Mesendoderm (in vitro differentiated cells): ENCODE data around the gene TUBB6.

Experiments used
- DNase-seq: peaks from one replicate; pipeline ENCODE4 v3.0.0; 2013
- H2AK5ac ChIP-seq: 2 replicates; pipeline ENCODE4 v1.6.1; 2013; ENCODE audit warnings: low read length, inconsistent platforms
- H2BK120ac ChIP-seq: 2 replicates; pipeline ENCODE4 v1.6.1; 2013; ENCODE audit warnings: low read depth, mild to moderate bottlenecking, low read length, moderate library complexity, mixed read lengths
- H2BK15ac ChIP-seq: replicated peaks from 2 replicates; pipeline ENCODE4 v1.6.1; 2013; ENCODE audit warnings: low read depth, mild to moderate bottlenecking, moderate library complexity
- H2BK5ac ChIP-seq: 2 replicates; pipeline ENCODE4 v1.6.1; 2013; ENCODE audit warnings: low read length, inconsistent platforms
- H3K18ac ChIP-seq: 2 replicates; pipeline ENCODE4 v1.6.1; 2013; ENCODE audit warnings: mild to moderate bottlenecking, low read length, mixed read lengths
- H3K23ac ChIP-seq: one replicate; pipeline ENCODE4 v1.6.1; 2013; ENCODE audit warnings: low read length
- H3K27ac ChIP-seq: 2 replicates; pipeline ENCODE4 v1.5.1; 2013; ENCODE audit warnings: low read depth, mild to moderate bottlenecking, inconsistent platforms, low read length, moderate library complexity
- H3K27me3 ChIP-seq: 2 replicates; pipeline ENCODE4 v1.6.1; 2013; ENCODE audit warnings: low read length, control low read depth, mild to moderate bottlenecking, inconsistent platforms; ENCODE audit not compliant: insufficient read depth, poor library complexity
- H3K36me3 ChIP-seq: 2 replicates; pipeline ENCODE4 v1.6.1; 2013; ENCODE audit warnings: low read length, inconsistent platforms; ENCODE audit not compliant: control insufficient read depth, insufficient read depth
- H3K4ac ChIP-seq: one replicate; pipeline ENCODE4 v1.6.1; 2013; ENCODE audit warnings: low read depth, mild to moderate bottlenecking, low read length, moderate library complexity
- H3K4me1 ChIP-seq: 2 replicates; pipeline ENCODE4 v1.6.1; 2013; ENCODE audit warnings: low read depth, low read length, inconsistent platforms; ENCODE audit not compliant: control insufficient read depth
- H3K4me2 ChIP-seq: 2 replicates; pipeline ENCODE4 v1.6.1; 2013; ENCODE audit warnings: low read length
- H3K4me3 ChIP-seq: 2 replicates; pipeline ENCODE4 v1.5.1; 2013; ENCODE audit warnings: mild to moderate bottlenecking, low read length
- H3K56ac ChIP-seq: one replicate; pipeline ENCODE4 v1.6.1; 2013; ENCODE audit warnings: low read length
- H3K79me1 ChIP-seq: 2 replicates; pipeline ENCODE4 v1.6.1; 2013; ENCODE audit warnings: low read length, inconsistent platforms
- H3K79me2 ChIP-seq: 2 replicates; pipeline ENCODE4 v1.6.1; 2013; ENCODE audit warnings: mild to moderate bottlenecking, low read length; ENCODE audit not compliant: control insufficient read depth, insufficient read depth
- H3K9ac ChIP-seq: 2 replicates; pipeline ENCODE4 v1.6.1; 2013; ENCODE audit warnings: low read length, inconsistent platforms
- H4K5ac ChIP-seq: one replicate; pipeline ENCODE4 v1.6.1; 2013; ENCODE audit warnings: low read length
- H4K8ac ChIP-seq: one replicate; pipeline ENCODE4 v1.6.1; 2013; ENCODE audit warnings: low read depth, mild to moderate bottlenecking, control low read depth, low read length, moderate library complexity
- WGBS: extraction: QIAGEN DNeasy Blood & Tissue Kit; methylation state at CpG from one replicate; pipeline ENCODE4 v1.1.7; 2013; ENCODE audit warnings: low lambda C conversion rate, missing lambda C conversion rate; ENCODE audit not compliant: insufficient coverage; ENCODE audit errors: extremely low coverage; 5-methylcytosine and 5-hydroxymethylcytosine counted together

The TUBB6 gene

DNA sequence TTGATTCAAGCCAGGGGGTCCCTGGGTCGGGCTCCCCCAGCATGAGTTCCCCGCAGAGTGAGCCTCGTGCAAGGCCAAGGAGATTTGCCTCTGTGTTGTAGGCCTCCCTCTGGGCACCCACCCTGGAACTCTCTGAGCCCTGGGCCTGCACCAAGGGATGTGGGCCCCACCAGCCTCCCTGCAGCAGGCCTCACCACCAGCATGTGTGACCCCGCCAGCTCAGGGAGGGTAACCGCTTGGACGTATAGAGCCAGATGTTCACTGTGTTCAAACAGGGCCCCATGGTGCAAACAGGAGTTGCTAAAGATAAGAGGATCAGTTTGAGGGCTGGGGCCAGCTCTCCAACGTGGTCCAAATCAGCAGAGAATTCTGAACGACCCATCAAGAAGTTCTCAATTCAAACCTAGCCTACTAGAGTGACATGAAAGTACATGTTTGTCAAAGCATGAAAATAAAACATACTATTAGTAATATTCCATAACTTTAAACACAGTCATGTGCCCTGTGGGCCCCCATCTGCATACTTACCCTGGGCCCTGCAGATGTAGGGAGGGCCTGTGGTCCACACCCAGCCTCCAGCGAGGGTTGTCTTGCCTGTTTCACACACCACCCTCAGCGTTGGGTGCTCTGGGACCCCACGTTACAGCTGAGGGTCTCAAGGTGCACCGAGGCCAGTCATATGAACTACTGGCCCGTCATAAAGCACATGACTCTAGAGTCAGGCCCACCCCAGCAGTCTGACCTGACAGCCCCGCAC, 5.5 kb upstream of the TUBB6 start:
- Histone ChIP-seq H2BK5ac (no peak overlapping the region), H3K4me2 (no peak overlapping the region), H2BK120ac (no peak overlapping the region), H3K27me3 (no peaks in the 10 kb centered on the region), H2BK15ac (no peak overlapping the region), H3K18ac (no peak overlapping the region), H3K4ac (no peak overlapping the region), H3K4me3 (no peak overlapping the region), H3K56ac (no peak overlapping the region), H3K23ac (no peak overlapping the region), H2AK5ac (no peak overlapping the region), H4K8ac (no peak overlapping the region), H3K79me1 (no peaks in the 10 kb centered on the region), H3K79me2 (no peaks in the 10 kb centered on the region), H3K36me3 (no peaks in the 10 kb centered on the region), H4K5ac (no peak overlapping the region), H3K4me1 (peaks cover 5% of the 10 kb centered on the region), H3K9ac (no peak overlapping the region), H3K27ac (no peak overlapping the region)
- no peak for DNase-seq
- no CpG with 5 or more reads among the region's 14 CpGs for WGBS

DNA sequence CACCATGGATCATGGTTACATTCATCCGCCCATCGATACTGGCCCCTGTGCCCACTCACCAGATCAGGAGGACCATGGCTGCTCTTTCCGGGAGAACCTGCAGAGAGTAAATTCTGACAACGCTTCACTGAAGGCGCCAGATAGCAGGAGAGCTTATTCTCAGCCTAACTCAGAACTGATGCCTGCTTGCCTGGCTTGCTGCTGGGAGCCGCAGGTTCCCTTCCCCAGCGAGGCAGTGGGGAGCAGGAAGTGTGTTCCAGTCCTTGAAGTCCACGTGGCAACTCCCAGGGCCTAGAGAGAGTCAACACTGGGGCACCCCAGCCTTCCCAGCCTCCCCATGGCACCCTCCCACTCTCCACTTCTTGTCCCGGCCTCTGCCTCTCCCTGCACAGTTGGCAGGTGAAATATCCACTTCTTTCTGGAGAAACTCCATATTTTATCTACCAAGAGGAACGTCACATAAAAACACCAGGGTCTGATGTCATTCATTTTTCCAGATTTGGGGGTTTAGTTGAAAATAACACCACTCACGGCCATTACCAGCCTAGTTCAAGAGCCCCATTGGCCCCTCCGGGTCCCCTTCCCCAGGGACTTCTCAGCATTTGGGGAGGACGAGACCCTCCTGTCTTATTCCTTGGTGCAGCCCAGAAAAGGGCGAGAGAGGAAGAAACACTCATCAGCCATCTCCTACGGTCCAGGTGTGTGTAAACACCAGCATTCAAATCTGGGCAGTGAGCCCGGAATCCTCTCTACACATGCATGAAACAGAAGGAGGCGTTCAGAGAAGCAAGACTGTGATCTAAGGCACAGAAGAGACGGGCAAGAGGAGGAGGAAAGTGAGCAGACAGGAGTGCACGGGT, 3.5 kb upstream of the TUBB6 start:
- H2AK5ac ChIP-seq, result no peak overlapping the region
- no peaks in the 10 kb centered on the region for H3K36me3 ChIP-seq
- no peak overlapping the region for H3K18ac ChIP-seq
- DNase-seq, result no peak
- H3K56ac ChIP-seq, result peak overlapping the region; percentile 25
- peak overlapping the region; percentile 80 for H3K23ac ChIP-seq
- H2BK15ac ChIP-seq, result no peak overlapping the region
- H3K4me1 ChIP-seq, result peaks cover 5% of the 10 kb centered on the region
- no peak overlapping the region for H3K4me3 ChIP-seq
- H4K5ac ChIP-seq, result no peak overlapping the region
- WGBS, result no CpG with 5 or more reads among the region's 19 CpGs
- H3K79me2 ChIP-seq, result peaks cover 7% of the 10 kb centered on the region
- H3K4ac ChIP-seq, result no peak overlapping the region
- no peak overlapping the region for H2BK5ac ChIP-seq
- no peaks in the 10 kb centered on the region for H3K27me3 ChIP-seq
- no peak overlapping the region for H4K8ac ChIP-seq
- H3K27ac ChIP-seq, result no peak overlapping the region
- no peak overlapping the region for H3K4me2 ChIP-seq
- H3K79me1 ChIP-seq, result peaks cover 2% of the 10 kb centered on the region
- H2BK120ac ChIP-seq, result no peak overlapping the region
- H3K9ac ChIP-seq, result no peak overlapping the region

DNA sequence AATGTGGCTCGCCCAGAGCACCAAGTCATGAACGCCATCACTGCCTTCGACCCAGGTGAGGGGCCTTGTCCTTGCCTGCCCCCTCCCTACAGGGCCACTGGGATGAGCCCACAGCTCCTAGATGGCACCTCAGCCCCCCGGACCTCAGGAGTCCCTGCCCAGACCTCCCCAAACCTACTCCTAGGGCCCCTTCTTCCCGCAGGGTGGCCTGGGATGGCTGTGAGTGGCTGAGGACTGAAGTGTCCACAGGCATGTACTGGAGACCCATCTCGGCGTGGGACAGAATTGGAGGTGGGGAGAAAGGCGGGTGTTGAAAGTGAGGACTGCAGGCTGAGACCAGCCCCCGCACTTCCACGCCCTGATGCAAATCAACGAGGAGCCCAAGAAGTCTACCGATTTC, 2.8 kb upstream of the TUBB6 start:
- no peaks in the 10 kb centered on the region for H3K36me3 ChIP-seq
- no peaks in the 10 kb centered on the region for H3K27me3 ChIP-seq
- no peak overlapping the region for H3K4me3 ChIP-seq
- H3K4ac ChIP-seq, result no peak overlapping the region
- H3K18ac ChIP-seq, result no peak overlapping the region
- H3K79me2 ChIP-seq, result peaks cover 11% of the 10 kb centered on the region
- H3K27ac ChIP-seq, result no peak overlapping the region
- H3K56ac ChIP-seq, result peak overlapping the region; percentile 25
- no peak overlapping the region for H3K9ac ChIP-seq
- no peak overlapping the region for H2BK15ac ChIP-seq
- H3K4me2 ChIP-seq, result no peak overlapping the region
- no peak overlapping the region for H2AK5ac ChIP-seq
- peaks cover 7% of the 10 kb centered on the region for H3K4me1 ChIP-seq
- peaks cover 6% of the 10 kb centered on the region for H3K79me1 ChIP-seq
- no peak overlapping the region for H4K5ac ChIP-seq
- H2BK5ac ChIP-seq, result no peak overlapping the region
- no CpG with 5 or more reads among the region's 12 CpGs for WGBS
- H2BK120ac ChIP-seq, result no peak overlapping the region
- H4K8ac ChIP-seq, result no peak overlapping the region
- H3K23ac ChIP-seq, result peak overlapping the region; percentile 80
- DNase-seq, result no peak

DNA sequence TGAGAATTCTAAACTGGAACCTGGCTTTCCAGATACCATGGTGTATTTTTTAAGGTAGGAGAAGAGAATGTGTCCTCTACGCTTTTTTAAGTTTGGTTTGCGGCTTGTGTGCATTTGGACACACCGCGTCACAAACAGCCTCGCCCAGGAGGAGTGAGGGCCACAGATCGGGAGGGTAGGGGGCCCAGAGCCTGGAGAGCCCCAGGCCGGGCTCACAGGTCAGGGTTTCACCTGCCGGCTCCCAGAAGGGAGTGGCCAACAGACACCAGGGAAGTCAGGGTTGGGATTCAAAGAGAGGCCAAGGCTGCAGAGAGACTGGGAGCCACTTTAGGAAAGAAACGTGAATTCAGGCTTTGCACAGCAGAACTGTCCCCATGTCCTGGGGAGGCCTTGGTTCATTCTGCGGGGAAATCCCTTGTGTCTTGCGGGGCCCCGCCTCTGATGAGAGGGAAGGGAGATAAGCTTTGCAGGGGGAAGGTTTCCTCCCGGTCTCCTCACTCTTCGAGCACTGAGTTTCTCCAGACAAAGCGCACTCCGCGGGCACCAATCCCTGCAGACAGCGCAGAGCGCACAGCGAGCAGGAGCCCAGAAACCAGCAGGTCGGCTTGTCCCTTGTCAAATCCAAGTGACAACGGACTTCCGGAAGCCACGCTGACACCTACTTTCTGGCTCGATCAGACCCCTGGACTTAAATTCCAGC, 2.0 kb upstream of the TUBB6 start:
- Histone ChIP-seq H3K18ac (no peak overlapping the region), H2AK5ac (no peak overlapping the region), H3K79me1 (peaks cover 8% of the 10 kb centered on the region), H3K4me1 (peaks cover 7% of the 10 kb centered on the region), H3K4me3 (no peak overlapping the region), H3K56ac (peak overlapping the region; percentile 25), H2BK5ac (no peak overlapping the region), H3K4ac (no peak overlapping the region), H2BK15ac (no peak overlapping the region), H3K27ac (no peak overlapping the region), H3K23ac (peak overlapping the region; percentile 66), H3K9ac (peak overlapping the region; percentile 71), H3K27me3 (no peaks in the 10 kb centered on the region), H4K8ac (no peak overlapping the region), H3K36me3 (no peaks in the 10 kb centered on the region), H3K4me2 (peak overlapping the region; percentile 50), H4K5ac (no peak overlapping the region), H2BK120ac (no peak overlapping the region), H3K79me2 (peaks cover 11% of the 10 kb centered on the region)
- no CpG with 5 or more reads among the region's 25 CpGs for WGBS
- DNase-seq, result peak; percentile 69

DNA sequence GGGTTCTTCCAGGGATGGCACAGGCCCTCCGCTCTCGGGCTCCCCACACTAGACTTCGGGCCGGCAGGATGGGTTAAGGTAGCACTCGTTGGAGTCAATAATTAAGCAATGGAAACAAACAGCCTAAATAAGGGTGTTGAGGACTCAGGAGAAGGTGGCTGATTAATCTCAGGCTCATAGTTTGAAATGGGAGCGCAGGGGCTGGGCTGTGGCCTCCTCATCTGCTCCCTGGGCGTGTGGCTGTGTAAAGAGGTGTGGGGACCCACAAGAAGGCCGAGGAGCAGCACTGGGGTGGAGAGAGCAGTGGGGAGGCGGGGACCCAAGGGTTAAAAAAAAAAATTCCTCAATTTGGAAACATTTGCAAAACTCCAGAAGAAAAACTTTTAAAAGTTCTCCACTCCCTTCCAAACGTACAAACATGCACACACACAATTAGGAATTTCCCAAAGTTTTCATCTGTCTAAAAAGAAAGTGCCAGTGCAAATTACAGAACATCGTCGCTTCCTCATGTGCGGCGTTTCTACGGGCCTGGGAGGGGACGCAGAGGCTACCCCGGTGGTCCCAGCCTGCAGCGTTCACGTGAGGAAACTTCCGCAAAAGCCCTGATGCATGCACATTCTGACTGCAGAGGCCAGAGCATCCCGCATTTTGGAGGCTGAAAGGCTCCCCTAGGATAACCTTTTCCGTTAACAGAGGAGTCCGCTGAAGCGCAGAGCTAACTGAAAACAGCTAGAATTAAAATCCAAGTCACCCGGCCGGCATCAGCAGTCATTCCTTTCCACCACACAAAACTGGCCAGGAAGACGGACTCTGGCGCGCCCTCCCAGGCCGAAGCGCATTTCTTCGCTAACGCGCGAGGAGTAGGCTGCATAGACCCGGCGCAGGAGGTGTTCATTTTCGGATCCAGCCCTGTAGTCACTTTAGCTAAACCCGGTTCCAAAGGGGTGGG, 1.0 kb upstream of the TUBB6 start:
- Histone ChIP-seq H3K79me1 (peaks cover 8% of the 10 kb centered on the region), H3K27me3 (no peaks in the 10 kb centered on the region), H3K36me3 (no peaks in the 10 kb centered on the region), H3K18ac (peak overlapping the region; percentile 85), H3K4me3 (peak overlapping the region; percentile 48), H3K23ac (no peak overlapping the region), H3K4me2 (peak overlapping the region; percentile 84), H3K4me1 (peaks cover 7% of the 10 kb centered on the region), H2BK5ac (no peak overlapping the region), H3K9ac (peak overlapping the region; percentile 71), H2AK5ac (no peak overlapping the region), H3K4ac (no peak overlapping the region), H2BK120ac (peak overlapping the region; percentile 76), H3K27ac (no peak overlapping the region), H4K5ac (no peak overlapping the region), H4K8ac (peak overlapping the region; percentile 43), H3K79me2 (peaks cover 11% of the 10 kb centered on the region), H2BK15ac (no peak overlapping the region), H3K56ac (peak overlapping the region; percentile 79)
- peak; percentile 71 for DNase-seq
- no CpG with 5 or more reads among the region's 39 CpGs for WGBS
